HG02571 (cell line): ENCODE results near the gene SELENOM.

Experiments
- ATAC-seq: cut with Tn5 transposase; IDR thresholded peaks from one replicate; pipeline ENCODE4 v1.9.1; 2021; ENCODE audit warnings: mild to moderate bottlenecking, moderate library complexity; ENCODE audit not compliant: unreplicated experiment

Gene SELENOM

GRCh38 chr22:31107178-31107893 lies at the start of gene SELENOM:
Gene SELENOM (minus strand): TSS chr22:31107568. CDS start chr22:31107505, 63 bp downstream.
- peak; percentile 89 for ATAC-seq

GRCh38 chr22:31155422-31155821 lies 48.1 kb upstream of the SELENOM start:
- no peak for ATAC-seq

GRCh38 chr22:31154975-31155374 lies 47.6 kb upstream of the SELENOM start:
- no peak for ATAC-seq

GRCh38 chr22:31153357-31153756 lies 46.0 kb upstream of the SELENOM start:
- ATAC-seq, result no peak

- ATAC-seq, result no peak
Observed at GRCh38 chr22:31151872-31152271, 44.5 kb upstream of the SELENOM start.

GRCh38 chr22:31150615-31151014 lies 43.2 kb upstream of the SELENOM start:
- no peak for ATAC-seq

- no peak for ATAC-seq
Observed at GRCh38 chr22:31148953-31149627, 41.7 kb upstream of the SELENOM start.

GRCh38 chr22:31148488-31148887 lies 41.1 kb upstream of the SELENOM start:
- no peak for ATAC-seq

GRCh38 chr22:31144223-31144622 lies 36.9 kb upstream of the SELENOM start:
- no peak for ATAC-seq

- no peak for ATAC-seq
Observed at GRCh38 chr22:31143537-31143936, 36.2 kb upstream of the SELENOM start.

- no peak for ATAC-seq
Observed at GRCh38 chr22:31143038-31143437, 35.7 kb upstream of the SELENOM start.

- no peak for ATAC-seq
Observed at GRCh38 chr22:31142285-31142684, 34.9 kb upstream of the SELENOM start.

- no peak for ATAC-seq
Observed at GRCh38 chr22:31141551-31141950, 34.2 kb upstream of the SELENOM start.

- ATAC-seq, result no peak
Observed at GRCh38 chr22:31140746-31141145, 33.4 kb upstream of the SELENOM start.

GRCh38 chr22:31139866-31140716 lies 32.7 kb upstream of the SELENOM start, which contains the start of gene PLA2G3:
Gene PLA2G3 (minus strand): TSS chr22:31140508. CDS start chr22:31140354, 154 bp downstream.
- no peak for ATAC-seq

- no peak for ATAC-seq
Observed at GRCh38 chr22:31139066-31139465, 31.7 kb upstream of the SELENOM start.

GRCh38 chr22:31138126-31138525 lies 30.8 kb upstream of the SELENOM start:
- no peak for ATAC-seq

GRCh38 chr22:31137721-31138120 lies 30.4 kb upstream of the SELENOM start:
- ATAC-seq, result no peak

GRCh38 chr22:31136711-31137110 lies 29.3 kb upstream of the SELENOM start:
- ATAC-seq, result no peak

GRCh38 chr22:31136155-31136554 lies 28.8 kb upstream of the SELENOM start:
- no peak for ATAC-seq

GRCh38 chr22:31135706-31136105 lies 28.3 kb upstream of the SELENOM start:
- ATAC-seq, result no peak
